ENCODE measurements around the gene PTPN23. TPM values are rescaled to one million over a fixed set of nuclear protein-coding genes. Genes with fewer than 3 reads are reported as not detected.

Gene PTPN23
- total and polyA plus RNA-seq, 2 of the 13 experiments (the other 11 are each of a cell fraction or from before 2014, with no cell fraction given): 2.3 to 3.7 TPM

- TF ChIP-seq KIAA2018 (CRISPR knock-in tag; IDR thresholded peaks at IDR 0.05; ENCODE audit: borderline replicate concordance): no peak
- TF ChIP-seq ZNF800 (CRISPR knock-in tag; IDR thresholded peaks at IDR 0.05): no peak
- no peak for TF ChIP-seq CCAR2 (optimal IDR thresholded peaks at IDR 0.05; ENCODE audit: low read depth, low read length)
- TF ChIP-seq RFXAP (CRISPR knock-in tag; IDR thresholded peaks at IDR 0.05; ENCODE audit: borderline replicate concordance): no peak
- TF ChIP-seq SMAD9 (CRISPR knock-in tag; IDR thresholded peaks at IDR 0.05): no peak
- no peak for TF ChIP-seq NRL (CRISPR knock-in tag; IDR thresholded peaks at IDR 0.05; ENCODE audit: borderline replicate concordance)
- TF ChIP-seq ZNF362 (CRISPR knock-in tag; IDR thresholded peaks at IDR 0.05; ENCODE audit: borderline replicate concordance): no peak
- TF ChIP-seq ZNF576 (CRISPR knock-in tag; IDR thresholded peaks at IDR 0.05): no peak
- no peak for TF ChIP-seq IRF2 (CRISPR knock-in tag; IDR thresholded peaks at IDR 0.05)
- no peak for TF ChIP-seq ZSCAN31 (CRISPR knock-in tag; IDR thresholded peaks at IDR 0.05; ENCODE audit: low read depth)
- no peak for TF ChIP-seq RBM22 (optimal IDR thresholded peaks at IDR 0.05; ENCODE audit: low read length)
- TF ChIP-seq CCDC6 (CRISPR knock-in tag; IDR thresholded peaks at IDR 0.05): no peak
- TF ChIP-seq KDM5B (CRISPR knock-in tag; IDR thresholded peaks at IDR 0.05; ENCODE audit: borderline replicate concordance): no peak
- TF ChIP-seq ZNF749 (CRISPR knock-in tag; IDR thresholded peaks at IDR 0.05; ENCODE audit: borderline replicate concordance): no peak
- TF ChIP-seq KLF9 (CRISPR knock-in tag; IDR thresholded peaks at IDR 0.05; ENCODE audit: low read depth): no peak
These were observed 14.1 kb downstream of the PTPN23 start (continued) for GRCh38 chr3:47394881-47395280.

Measured in HepG2 (cell line).